Measurements from ENCODE around the gene COPS2. TPM values are rescaled to one million over a fixed set of nuclear protein-coding genes. Genes with fewer than 3 reads are reported as not detected.

The COPS2 gene
- total RNA-seq = 10 to 100 TPM; 23.1 to 38.9 (median 29.5) TPM
- long read RNA-seq, full-length matches to known transcripts = 7 of 8 reads
- long read RNA-seq, partial matches to known transcripts = 1 of 8 reads
- long read RNA-seq, other reads (novel, unspliced or antisense) = 0 of 8 reads

DNA sequence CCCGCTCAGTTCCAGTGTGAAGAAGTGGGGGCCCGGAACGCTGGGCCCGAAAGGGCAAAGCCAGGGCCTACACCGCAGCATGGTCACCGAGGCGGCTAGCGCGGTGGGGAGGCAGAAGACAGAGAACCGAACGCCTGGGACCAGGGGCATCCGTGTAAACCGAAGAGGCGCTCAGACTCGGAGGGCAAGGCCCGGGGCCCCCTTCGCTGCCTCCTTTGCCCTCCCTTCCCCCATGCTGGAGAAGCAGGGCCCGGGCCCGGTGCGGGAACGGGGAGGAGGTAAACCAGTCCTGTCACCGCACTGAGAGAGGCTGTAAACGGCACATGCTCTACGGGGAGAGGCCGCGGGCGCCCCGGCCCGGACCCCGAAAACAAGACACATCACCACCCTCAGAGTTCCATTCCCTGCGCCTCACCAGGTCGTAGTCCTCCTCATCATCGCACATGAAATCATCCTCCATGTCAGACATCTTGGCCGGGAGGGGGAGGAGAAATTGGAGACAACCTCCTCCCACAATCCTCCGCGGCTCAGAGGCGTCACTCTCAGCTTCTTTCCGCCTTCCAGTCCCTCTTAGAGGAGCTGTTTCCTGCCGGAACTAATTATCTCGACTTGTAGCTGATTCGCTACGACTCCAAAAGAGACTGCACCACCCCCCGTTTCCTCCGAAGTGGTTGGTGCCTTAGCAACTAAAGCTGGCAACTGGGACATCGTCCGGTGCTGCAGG, at the start of gene COPS2:
TSS of gene COPS2 (minus strand) at position 490 of the 724 bp plus-strand sequence. CDS start at position 469, 21 bp downstream.
- DNase-seq (peak; percentile 88 to 95 (median 93)), ATAC-seq (peak; percentile 97 to 99 (median 98))
- H3K36me3 ChIP-seq = no peaks in the 10 kb centered on the region
- H3K4me3 ChIP-seq = peak within 1 kb of the TSS; percentile 73 to 87 (median 82)
- no peak for TF ChIP-seq CTCF (IDR thresholded peaks at IDR 0.05)
- peak; percentile 58 for TF ChIP-seq POLR2A (IDR thresholded peaks at IDR 0.05)
- 0% methylated on average over 25 of the region's 46 CpGs for WGBS (ENCODE audit: insufficient coverage, low coverage, low lambda C conversion rate, missing lambda C conversion rate)
- H3K4me1 ChIP-seq = peaks cover 0 to 25% (median 3%) of the 10 kb centered on the region in 4 donors
- no peaks in the 10 kb centered on the region for H3K9me3 ChIP-seq
- peak within 1 kb of the TSS; percentile 65 to 80 (median 74) for H3K27ac ChIP-seq
- H3K27me3 ChIP-seq = no peaks in the 10 kb centered on the region
- intact Hi-C loops (cut with DNase I) = no loop called here

GRCh38 chr15:49200347-49200746, 44.9 kb upstream of the COPS2 start:
- Histone ChIP-seq H3K9me3 (no peaks in the 10 kb centered on the region), H3K4me1 (peaks cover 0 to 7% (median 0%) of the 10 kb centered on the region in 4 donors), H3K36me3 (no peaks in the 10 kb centered on the region), H3K4me3 (no peak overlapping the region), H3K27ac (no peak overlapping the region), H3K27me3 (no peaks in the 10 kb centered on the region)
- 77% methylated on average over 3 of the region's 3 CpGs for WGBS (ENCODE audit: insufficient coverage, low coverage, low lambda C conversion rate, missing lambda C conversion rate)
- intact Hi-C loops (cut with DNase I) = no loop called here
- DNase-seq (no peak), ATAC-seq (no peak)
- TF ChIP-seq CTCF (IDR thresholded peaks at IDR 0.05) = no peak
- TF ChIP-seq POLR2A (IDR thresholded peaks at IDR 0.05) = no peak

- Histone ChIP-seq H3K9me3 (no peaks in the 10 kb centered on the region), H3K27me3 (no peaks in the 10 kb centered on the region), H3K27ac (no peak overlapping the region), H3K36me3 (no peaks in the 10 kb centered on the region), H3K4me1 (peaks cover 0 to 7% (median 0%) of the 10 kb centered on the region in 4 donors), H3K4me3 (no peak overlapping the region)
- DNase-seq (no peak), ATAC-seq (no peak)
- TF ChIP-seq POLR2A (IDR thresholded peaks at IDR 0.05) = no peak
- TF ChIP-seq CTCF (IDR thresholded peaks at IDR 0.05) = no peak
- WGBS (ENCODE audit: insufficient coverage, low coverage, low lambda C conversion rate, missing lambda C conversion rate) = 50% methylated on average over 3 of the region's 3 CpGs
- intact Hi-C loops (cut with DNase I) = no loop called here
Observed at GRCh38 chr15:49199666-49200065, 44.3 kb upstream of the COPS2 start.

DNA sequence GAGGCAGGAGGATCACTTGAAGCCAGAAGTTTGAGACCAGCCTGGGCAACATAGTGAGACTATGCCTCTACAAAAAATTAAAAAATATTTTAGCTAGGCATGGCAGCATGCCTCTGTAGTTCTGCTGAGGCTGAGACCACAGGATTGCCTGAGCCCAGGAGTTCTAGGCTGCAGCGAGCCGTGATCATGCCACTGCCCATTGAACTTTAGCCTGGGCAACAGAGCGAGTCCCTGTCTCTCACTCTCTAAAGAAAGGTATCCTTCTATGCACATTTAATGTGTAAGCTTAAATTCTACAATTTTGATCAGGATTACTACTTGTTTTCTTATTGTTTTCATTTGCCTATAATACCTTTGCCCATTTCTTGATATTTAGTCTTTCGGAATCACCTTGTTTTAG, 41.5 kb upstream of the COPS2 start:
- Histone ChIP-seq H3K27me3 (no peaks in the 10 kb centered on the region), H3K9me3 (no peaks in the 10 kb centered on the region), H3K4me1 (peaks cover 0 to 7% (median 0%) of the 10 kb centered on the region in 4 donors), H3K4me3 (no peak overlapping the region), H3K27ac (no peak overlapping the region), H3K36me3 (no peaks in the 10 kb centered on the region)
- DNase-seq = no peak
- TF ChIP-seq CTCF (IDR thresholded peaks at IDR 0.05) = no peak
- peak; percentile 80 to 92 (median 89) for ATAC-seq
- intact Hi-C loops (cut with DNase I) = no loop called here
- WGBS (ENCODE audit: insufficient coverage, low coverage, low lambda C conversion rate, missing lambda C conversion rate) = 35% methylated on average over 4 of the region's 4 CpGs

Measured in right lobe of liver (tissue), 6 donors.